HL-60 (cell line): Measurements from ENCODE around the gene GRB10.

Source experiments
- DNase-seq, 2 experiments: peaks; one replicate each; pipeline ENCODE4 v3.0.0-alpha.2; 2010 to 2020; ENCODE audit warnings: low read depth in 1 of 2, low spot score in 1 of 2
- H3K27ac ChIP-seq: fragments of 250-450 bp; sonication (Bioruptor Pico); replicated peaks from 2 replicates; pipeline ENCODE4 v1.5.1; 2020; ENCODE audit warnings: mild to moderate bottlenecking, moderate library complexity
- H3K27me3 ChIP-seq: fragments of 250-450 bp; sonication (Bioruptor Pico); 2 replicates; pipeline ENCODE4 v1.5.1; 2021; ENCODE audit warnings: mild to moderate bottlenecking, moderate library complexity; ENCODE audit not compliant: insufficient read depth, poor library complexity, severe bottlenecking
- H3K4me3 ChIP-seq: replicated peaks from 2 replicates; pipeline ENCODE4 v1.5.1; 2011; ENCODE audit warnings: mild to moderate bottlenecking, control low read depth, low read length; ENCODE audit not compliant: insufficient read depth
- GABPA ChIP-seq: IDR thresholded peaks from 2 replicates; pipeline ENCODE4 v1.6.1; 2012; ENCODE audit warnings: low read depth
- POLR2AphosphoS5 ChIP-seq: IDR thresholded peaks from 2 replicates; pipeline ENCODE4 v1.6.1; 2012; ENCODE audit warnings: low read depth
- SPI1 ChIP-seq: IDR thresholded peaks from 2 replicates; pipeline ENCODE4 v1.6.1; 2012; ENCODE audit warnings: low read depth, mild to moderate bottlenecking, borderline replicate concordance
- TF ChIP-seq, protein P1 (sequence below): IDR thresholded peaks from 2 replicates; pipeline ENCODE4 v1.6.1; 2012; ENCODE audit warnings: low read depth; ENCODE audit not compliant: insufficient replicate concordance
- TF ChIP-seq, protein P2 (sequence below): IDR thresholded peaks from one replicate; pipeline ENCODE4 v1.5.1; 2011; ENCODE audit warnings: low read length, control low read depth, inconsistent platforms; ENCODE audit not compliant: insufficient read depth

The GRB10 gene

DNA sequence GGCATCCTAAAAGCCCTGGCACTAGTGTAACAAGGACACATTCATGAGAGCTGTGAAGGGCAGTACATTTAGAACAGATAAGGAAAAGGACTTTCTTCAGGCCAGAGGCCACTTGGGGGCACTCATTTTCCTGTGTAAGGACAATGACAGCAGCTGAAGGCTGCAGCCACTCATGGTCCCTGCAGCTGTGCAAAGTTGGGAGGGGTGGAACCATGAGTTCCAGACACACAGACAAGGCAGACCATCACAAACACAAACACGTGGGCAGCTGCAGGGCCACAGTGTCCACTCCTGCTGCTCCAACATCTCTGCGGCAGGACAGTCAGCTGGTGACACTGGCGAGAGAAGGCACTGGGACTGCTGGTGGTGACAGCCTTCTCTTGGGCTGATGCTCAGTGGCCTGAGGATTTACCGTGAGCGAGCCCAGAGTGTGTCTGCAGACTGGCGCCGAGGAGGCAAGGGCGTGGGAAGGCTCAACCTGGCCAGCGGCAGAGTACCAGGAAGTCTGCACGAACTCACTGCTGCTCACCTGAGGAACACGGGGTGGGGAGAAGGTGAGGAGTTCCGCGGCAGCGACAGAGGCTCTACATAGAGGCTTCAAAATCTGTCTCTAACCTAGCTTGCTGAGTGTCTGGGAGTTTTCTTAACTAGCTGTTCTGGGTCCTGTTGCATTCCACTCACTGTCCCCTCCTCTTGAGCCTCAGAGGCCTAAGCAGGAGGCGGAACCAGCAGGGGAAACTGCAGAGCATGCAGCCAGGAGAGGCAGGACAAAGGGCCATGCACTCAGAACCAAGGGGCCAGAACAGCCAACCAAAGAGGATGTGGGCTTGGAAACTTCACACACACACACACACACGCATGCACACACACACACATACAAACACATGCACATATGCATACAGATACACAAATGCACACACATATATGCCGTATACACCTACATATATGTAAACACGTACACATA, 141.0 kb downstream of the GRB10 start:
- DNase-seq = no peak
- TF ChIP-seq POLR2AphosphoS5 (no peak), SPI1 (no peak), GABPA (no peak)
- TF ChIP-seq, protein P1, sequence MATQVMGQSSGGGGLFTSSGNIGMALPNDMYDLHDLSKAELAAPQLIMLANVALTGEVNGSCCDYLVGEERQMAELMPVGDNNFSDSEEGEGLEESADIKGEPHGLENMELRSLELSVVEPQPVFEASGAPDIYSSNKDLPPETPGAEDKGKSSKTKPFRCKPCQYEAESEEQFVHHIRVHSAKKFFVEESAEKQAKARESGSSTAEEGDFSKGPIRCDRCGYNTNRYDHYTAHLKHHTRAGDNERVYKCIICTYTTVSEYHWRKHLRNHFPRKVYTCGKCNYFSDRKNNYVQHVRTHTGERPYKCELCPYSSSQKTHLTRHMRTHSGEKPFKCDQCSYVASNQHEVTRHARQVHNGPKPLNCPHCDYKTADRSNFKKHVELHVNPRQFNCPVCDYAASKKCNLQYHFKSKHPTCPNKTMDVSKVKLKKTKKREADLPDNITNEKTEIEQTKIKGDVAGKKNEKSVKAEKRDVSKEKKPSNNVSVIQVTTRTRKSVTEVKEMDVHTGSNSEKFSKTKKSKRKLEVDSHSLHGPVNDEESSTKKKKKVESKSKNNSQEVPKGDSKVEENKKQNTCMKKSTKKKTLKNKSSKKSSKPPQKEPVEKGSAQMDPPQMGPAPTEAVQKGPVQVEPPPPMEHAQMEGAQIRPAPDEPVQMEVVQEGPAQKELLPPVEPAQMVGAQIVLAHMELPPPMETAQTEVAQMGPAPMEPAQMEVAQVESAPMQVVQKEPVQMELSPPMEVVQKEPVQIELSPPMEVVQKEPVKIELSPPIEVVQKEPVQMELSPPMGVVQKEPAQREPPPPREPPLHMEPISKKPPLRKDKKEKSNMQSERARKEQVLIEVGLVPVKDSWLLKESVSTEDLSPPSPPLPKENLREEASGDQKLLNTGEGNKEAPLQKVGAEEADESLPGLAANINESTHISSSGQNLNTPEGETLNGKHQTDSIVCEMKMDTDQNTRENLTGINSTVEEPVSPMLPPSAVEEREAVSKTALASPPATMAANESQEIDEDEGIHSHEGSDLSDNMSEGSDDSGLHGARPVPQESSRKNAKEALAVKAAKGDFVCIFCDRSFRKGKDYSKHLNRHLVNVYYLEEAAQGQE = no peak
- TF ChIP-seq, protein P2, sequence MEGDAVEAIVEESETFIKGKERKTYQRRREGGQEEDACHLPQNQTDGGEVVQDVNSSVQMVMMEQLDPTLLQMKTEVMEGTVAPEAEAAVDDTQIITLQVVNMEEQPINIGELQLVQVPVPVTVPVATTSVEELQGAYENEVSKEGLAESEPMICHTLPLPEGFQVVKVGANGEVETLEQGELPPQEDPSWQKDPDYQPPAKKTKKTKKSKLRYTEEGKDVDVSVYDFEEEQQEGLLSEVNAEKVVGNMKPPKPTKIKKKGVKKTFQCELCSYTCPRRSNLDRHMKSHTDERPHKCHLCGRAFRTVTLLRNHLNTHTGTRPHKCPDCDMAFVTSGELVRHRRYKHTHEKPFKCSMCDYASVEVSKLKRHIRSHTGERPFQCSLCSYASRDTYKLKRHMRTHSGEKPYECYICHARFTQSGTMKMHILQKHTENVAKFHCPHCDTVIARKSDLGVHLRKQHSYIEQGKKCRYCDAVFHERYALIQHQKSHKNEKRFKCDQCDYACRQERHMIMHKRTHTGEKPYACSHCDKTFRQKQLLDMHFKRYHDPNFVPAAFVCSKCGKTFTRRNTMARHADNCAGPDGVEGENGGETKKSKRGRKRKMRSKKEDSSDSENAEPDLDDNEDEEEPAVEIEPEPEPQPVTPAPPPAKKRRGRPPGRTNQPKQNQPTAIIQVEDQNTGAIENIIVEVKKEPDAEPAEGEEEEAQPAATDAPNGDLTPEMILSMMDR = no peak
- no peak overlapping the region for H3K4me3 ChIP-seq

DNA sequence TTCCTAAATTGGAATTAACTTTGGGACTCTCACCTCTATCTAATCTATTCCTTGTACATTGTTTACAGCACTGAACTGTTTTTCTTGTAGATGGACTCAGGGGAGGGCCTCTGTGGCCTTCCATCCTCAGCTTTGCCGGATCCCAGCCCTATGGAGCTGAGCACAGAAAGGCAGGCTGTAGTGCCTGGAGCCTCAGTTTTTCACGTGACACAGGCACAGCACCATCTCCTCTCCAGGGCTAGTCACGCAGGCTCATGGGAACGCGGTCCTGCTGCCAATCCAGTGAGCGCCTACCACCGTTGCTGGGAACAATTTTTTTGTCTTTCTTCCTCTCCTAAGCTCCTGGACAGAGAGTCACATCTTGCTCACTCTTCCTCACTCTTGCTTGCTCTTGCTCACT, 141.9 kb downstream of the GRB10 start:
- Histone ChIP-seq H3K27me3 (no peaks in the 10 kb centered on the region), H3K27ac (no peak overlapping the region), H3K4me3 (no peak overlapping the region)
- no peak for DNase-seq
- TF ChIP-seq POLR2AphosphoS5 (no peak), SPI1 (no peak), GABPA (no peak)
- TF ChIP-seq, protein P2 = no peak
- TF ChIP-seq, protein P1 = no peak

More for the DNA sequence above, 141.0 kb downstream of the GRB10 start:
- no peak overlapping the region for H3K27ac ChIP-seq
- H3K27me3 ChIP-seq = no peaks in the 10 kb centered on the region

DNA sequence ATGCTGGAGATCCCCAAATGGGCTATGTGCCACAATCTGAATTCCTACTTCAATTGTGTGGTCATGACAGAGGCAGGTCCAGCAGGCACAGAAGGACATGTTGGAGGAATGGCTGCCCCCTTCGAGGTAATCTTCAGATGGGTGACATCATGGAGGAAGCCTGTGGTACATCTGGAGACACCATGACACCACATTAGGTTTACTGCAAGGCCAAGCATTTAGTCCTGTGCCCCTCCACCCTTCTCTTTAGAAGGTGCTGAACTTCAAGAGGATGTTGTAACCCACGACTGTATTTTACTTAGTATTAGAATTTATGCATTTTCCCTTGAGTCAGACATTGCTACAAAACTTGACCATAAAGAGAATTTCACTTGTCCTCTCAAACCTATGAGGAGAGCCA, 142.4 kb downstream of the GRB10 start:
- Histone ChIP-seq H3K27me3 (no peaks in the 10 kb centered on the region), H3K4me3 (no peak overlapping the region), H3K27ac (no peak overlapping the region)
- TF ChIP-seq GABPA (no peak), POLR2AphosphoS5 (no peak), SPI1 (no peak)
- TF ChIP-seq, protein P2 = no peak
- TF ChIP-seq, protein P1 = no peak
- no peak for DNase-seq
